Esophagus muscularis mucosa (tissue), 3 donors: ENCODE measurements around the gene EARS2.

Source experiments
- CTCF ChIP-seq, 3 experiments: fragments of 200-600 bp in 2 of 3; fragments of 450-650 bp in 1 of 3; sonication (generic) in 2 of 3; IDR thresholded peaks; one replicate each; pipeline ENCODE4 v1.5.1; 2017 to 2019; ENCODE audit warnings: antibody characterized with exemption in 3 of 3, mild to moderate bottlenecking in 2 of 3, moderate library complexity in 1 of 3
- POLR2A ChIP-seq: fragments of 450-650 bp; IDR thresholded peaks from one replicate; pipeline ENCODE4 v1.6.1; 2017; ENCODE audit warnings: antibody characterized with exemption, moderate library complexity, mild to moderate bottlenecking, low read depth

DNA sequence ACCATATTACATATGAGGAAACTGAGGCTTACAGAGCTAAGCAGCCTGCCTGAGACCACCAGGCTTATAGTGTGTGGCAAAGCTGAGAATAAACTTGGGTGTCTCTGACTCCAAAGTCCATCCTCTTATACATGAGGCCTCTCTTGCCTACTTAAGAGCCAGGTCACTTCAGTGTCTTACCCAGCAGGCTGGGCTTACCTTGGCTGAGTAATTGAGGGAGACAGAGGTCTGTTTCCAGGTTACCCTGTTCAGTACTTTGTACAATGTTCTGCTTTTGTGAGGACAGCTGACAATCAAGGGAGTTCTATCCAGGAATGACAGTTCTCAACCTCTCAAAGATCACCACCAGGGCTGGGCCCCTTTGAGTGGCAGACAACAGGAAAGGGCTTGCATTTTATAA is 24.6 kb upstream of the EARS2 start:
- no peak for TF ChIP-seq CTCF (IDR thresholded peaks at IDR 0.05)
- no peak for TF ChIP-seq POLR2A
